SH-SY5Y (cell line): Measurements from ENCODE around the gene CLEC16A.

Experiments
- GATA2 ChIP-seq: IDR thresholded peaks from 2 replicates; pipeline ENCODE4 v1.6.1; 2011; ENCODE audit warnings: mild to moderate bottlenecking, low read depth, low read length
- GATA3 ChIP-seq: IDR thresholded peaks from 2 replicates; pipeline ENCODE4 v1.6.1; 2011; ENCODE audit warnings: low read depth, mild to moderate bottlenecking, low read length, moderate library complexity

DNA sequence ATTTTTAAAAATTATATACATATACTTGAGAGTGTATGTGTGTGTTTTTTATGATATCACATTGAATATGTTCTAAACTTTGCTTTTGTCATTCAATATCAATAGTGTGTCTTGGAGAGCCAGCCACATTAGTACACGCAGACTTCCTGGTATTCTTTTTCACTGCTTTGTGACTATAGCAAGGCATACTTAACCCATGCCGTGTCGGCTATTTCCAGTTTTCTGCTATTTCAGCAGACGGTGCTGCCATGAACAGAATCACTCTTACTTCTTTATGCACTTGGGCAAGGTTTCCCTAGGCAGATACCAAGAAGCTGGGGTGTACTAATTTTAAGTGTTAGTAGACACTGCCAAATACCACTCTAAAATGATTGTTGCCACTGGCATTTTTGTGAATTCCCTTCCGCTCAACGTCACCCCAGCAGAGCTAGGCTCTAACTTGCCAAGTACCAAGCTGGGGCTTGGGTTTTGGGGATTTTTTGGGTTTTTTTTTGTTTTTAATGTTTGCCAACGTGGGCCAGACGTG is 176.8 kb downstream of the CLEC16A start:
- TF ChIP-seq GATA2 (no peak), GATA3 (no peak)
